HG03135 (cell line): ENCODE results near the gene FER.
A peak's percentile ranks its signal among the peaks of the same experiment; 100 is the strongest.
"Not testable (repeated sequence)": the region's sequence is repeated elsewhere in the genome, so short reads cannot be mapped to it uniquely, and the experiment has no call there.

Experiments
- ATAC-seq: cut with Tn5 transposase; IDR thresholded peaks from one replicate; pipeline ENCODE4 v1.9.1; 2021; ENCODE audit warnings: mild to moderate bottlenecking, moderate library complexity; ENCODE audit not compliant: unreplicated experiment

Gene FER

GRCh38 chr5:108876451-108876850 is 128.8 kb downstream of the FER start:
- ATAC-seq, result no peak

GRCh38 chr5:108878756-108879155 is 131.1 kb downstream of the FER start:
- no peak for ATAC-seq

- no peak for ATAC-seq
These were observed 133.4 kb downstream of the FER start for GRCh38 chr5:108881133-108881532.

GRCh38 chr5:108884736-108885135 is 137.0 kb downstream of the FER start:
- no peak for ATAC-seq

- no peak for ATAC-seq
These were observed 150.6 kb downstream of the FER start for GRCh38 chr5:108898257-108898656.

GRCh38 chr5:108898707-108899106 is 151.0 kb downstream of the FER start:
- ATAC-seq, result no peak

- ATAC-seq, result not testable (repeated sequence)
These were observed 151.5 kb downstream of the FER start for GRCh38 chr5:108899244-108899643.

- ATAC-seq, result no peak
These were observed 153.0 kb downstream of the FER start for GRCh38 chr5:108900668-108901067.

GRCh38 chr5:108905805-108906204 is 158.1 kb downstream of the FER start:
- ATAC-seq, result no peak

- ATAC-seq, result no peak
These were observed 162.9 kb downstream of the FER start for GRCh38 chr5:108910627-108911026.

- ATAC-seq, result peak; percentile 74
These were observed 163.4 kb downstream of the FER start for GRCh38 chr5:108911055-108911454.

GRCh38 chr5:108917596-108917995 is 169.9 kb downstream of the FER start:
- ATAC-seq, result no peak

- ATAC-seq, result no peak
These were observed 172.1 kb downstream of the FER start for GRCh38 chr5:108919591-108920326.

- no peak for ATAC-seq
These were observed 176.8 kb downstream of the FER start for GRCh38 chr5:108924457-108924961.

- ATAC-seq, result no peak
These were observed 177.4 kb downstream of the FER start for GRCh38 chr5:108925073-108925472.

GRCh38 chr5:108930107-108930506 is 182.4 kb downstream of the FER start:
- ATAC-seq, result no peak

- no peak for ATAC-seq
These were observed 187.9 kb downstream of the FER start for GRCh38 chr5:108935611-108936010.

- ATAC-seq, result no peak
These were observed 189.5 kb downstream of the FER start for GRCh38 chr5:108937221-108937620.

GRCh38 chr5:108940506-108940905 is 192.8 kb downstream of the FER start:
- no peak for ATAC-seq

GRCh38 chr5:108941746-108942145 is 194.0 kb downstream of the FER start:
- ATAC-seq, result no peak

GRCh38 chr5:108942701-108943100 is 195.0 kb downstream of the FER start:
- ATAC-seq, result no peak

- ATAC-seq, result no peak
These were observed 197.4 kb downstream of the FER start for GRCh38 chr5:108945094-108945493.

GRCh38 chr5:108946008-108946407 is 198.3 kb downstream of the FER start:
- ATAC-seq, result no peak
